ENCODE results near the gene CASZ1.

The CASZ1 gene

GRCh38 chr1:10685196-10685807 is 111.1 kb downstream of the CASZ1 start:
- no peak for DNase-seq (ENCODE audit: low spot score)
- Histone ChIP-seq H3K27ac (ENCODE audit: poor library complexity, severe bottlenecking) (no peak overlapping the region), H3K27me3 (ENCODE audit: insufficient read depth, poor library complexity, severe bottlenecking) (no peaks in the 10 kb centered on the region)

DNA sequence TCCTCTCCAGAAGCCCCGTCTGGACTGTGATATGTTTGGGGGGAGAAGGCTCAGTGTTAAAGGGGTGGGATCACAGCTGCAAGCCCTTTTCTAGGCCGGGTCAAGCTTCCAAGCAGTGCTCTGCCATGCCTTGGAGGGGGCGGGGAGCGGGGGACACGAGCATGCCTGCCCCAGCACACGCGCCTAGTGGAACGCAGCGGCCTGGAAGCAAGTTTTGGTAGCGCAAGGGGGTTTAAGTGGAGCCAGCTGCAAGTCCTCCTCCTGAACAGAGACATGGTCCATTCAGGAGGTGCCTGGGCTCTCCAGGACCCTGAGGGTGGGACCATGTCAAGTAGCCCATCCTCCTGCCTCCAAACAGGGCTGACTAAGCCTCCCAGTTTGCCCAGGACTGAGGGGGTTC is 112.2 kb downstream of the CASZ1 start:
- no peaks in the 10 kb centered on the region for H3K4me1 ChIP-seq (ENCODE audit: insufficient read depth, poor library complexity, severe bottlenecking)
- ATAC-seq (ENCODE audit: low read depth), result no peak
- no peaks in the 10 kb centered on the region for H3K36me3 ChIP-seq (ENCODE audit: low read depth)
- H3K9me3 ChIP-seq (ENCODE audit: severe bottlenecking), result no peaks in the 10 kb centered on the region
- H3K27ac ChIP-seq (ENCODE audit: poor library complexity, severe bottlenecking), result no peak overlapping the region
- no peak for TF ChIP-seq CTCF (IDR thresholded peaks at IDR 0.05; ENCODE audit: poor library complexity, severe bottlenecking)
- H3K27me3 ChIP-seq (ENCODE audit: insufficient read depth, poor library complexity, severe bottlenecking), result no peaks in the 10 kb centered on the region
- DNase-seq (ENCODE audit: low spot score), result no peak
- H3K4me3 ChIP-seq (ENCODE audit: severe bottlenecking), result no peak overlapping the region

More at GRCh38 chr1:10685196-10685807, 111.1 kb downstream of the CASZ1 start:
- Histone ChIP-seq H3K4me3 (ENCODE audit: severe bottlenecking) (no peak overlapping the region), H3K9me3 (ENCODE audit: severe bottlenecking) (no peaks in the 10 kb centered on the region), H3K4me1 (ENCODE audit: insufficient read depth, poor library complexity, severe bottlenecking) (no peaks in the 10 kb centered on the region), H3K36me3 (ENCODE audit: low read depth) (no peaks in the 10 kb centered on the region)
- ATAC-seq (ENCODE audit: low read depth), result no peak
- TF ChIP-seq CTCF (IDR thresholded peaks at IDR 0.05; ENCODE audit: poor library complexity, severe bottlenecking), result no peak

DNA sequence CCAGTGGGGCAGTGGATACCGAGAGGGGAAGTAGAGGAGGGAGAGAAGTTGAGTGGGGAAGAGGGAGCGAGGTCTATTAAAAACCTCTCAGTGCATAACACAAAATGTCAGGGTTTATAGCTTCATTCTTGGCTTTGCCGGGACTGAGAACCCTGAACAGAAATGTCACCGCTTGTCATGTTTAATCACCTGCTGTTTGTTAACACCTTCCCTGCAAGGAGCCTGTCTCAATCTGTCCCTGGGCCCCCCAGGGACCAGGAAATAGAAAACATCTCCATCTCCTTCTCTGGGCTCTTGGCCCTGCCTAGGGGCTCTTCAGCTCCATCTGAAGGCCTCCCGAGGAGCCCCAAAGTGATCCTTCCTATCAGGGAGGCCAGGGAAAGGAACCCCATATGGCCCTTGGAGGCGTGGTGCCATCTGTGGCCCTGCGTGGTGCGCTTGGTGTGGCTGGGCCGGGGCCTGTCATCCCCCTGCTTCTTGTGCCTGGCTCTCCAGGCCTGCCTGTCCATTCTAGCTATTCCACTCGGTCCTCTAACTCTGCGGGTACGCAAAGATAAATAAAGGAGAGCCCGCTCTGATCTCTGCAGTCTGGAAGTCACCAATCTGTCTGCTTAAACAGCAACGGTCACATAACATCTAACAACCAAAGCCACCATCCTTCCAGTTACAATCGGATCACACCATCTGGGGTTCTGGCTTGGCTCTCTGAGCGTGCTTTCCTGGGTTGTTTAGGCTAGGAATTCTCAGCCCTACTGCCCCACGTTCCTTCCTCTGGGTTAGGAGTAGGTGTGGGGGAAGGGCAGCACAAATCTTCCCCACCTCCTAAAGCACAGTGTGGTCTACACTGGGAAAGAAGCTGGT is 113.8 kb downstream of the CASZ1 start:
- no peak for DNase-seq (ENCODE audit: low spot score)
- TF ChIP-seq CTCF (IDR thresholded peaks at IDR 0.05; ENCODE audit: poor library complexity, severe bottlenecking), result no peak
- Histone ChIP-seq H3K4me3 (ENCODE audit: severe bottlenecking) (no peak overlapping the region), H3K4me1 (ENCODE audit: insufficient read depth, poor library complexity, severe bottlenecking) (no peaks in the 10 kb centered on the region), H3K9me3 (ENCODE audit: severe bottlenecking) (no peaks in the 10 kb centered on the region), H3K27me3 (ENCODE audit: insufficient read depth, poor library complexity, severe bottlenecking) (no peaks in the 10 kb centered on the region), H3K27ac (ENCODE audit: poor library complexity, severe bottlenecking) (no peak overlapping the region), H3K36me3 (ENCODE audit: low read depth) (no peaks in the 10 kb centered on the region)
- ATAC-seq (ENCODE audit: low read depth), result no peak

DNA sequence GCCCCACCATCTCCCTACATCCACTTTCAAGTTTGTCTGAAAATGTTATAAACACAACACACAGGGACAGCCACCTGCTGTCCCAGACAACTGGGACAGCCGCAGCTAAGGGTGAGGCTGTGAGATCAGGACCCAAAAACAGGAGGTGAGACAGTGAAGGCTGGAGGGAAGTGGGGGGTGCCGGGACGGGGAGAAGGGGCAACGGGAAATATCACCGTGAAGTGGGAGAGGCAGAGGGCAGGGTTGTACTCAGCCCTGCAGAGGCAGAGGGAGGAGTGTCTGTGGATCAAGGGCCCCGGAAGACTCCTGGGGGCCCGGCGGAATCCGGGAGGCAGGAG is 114.4 kb downstream of the CASZ1 start:
- no peaks in the 10 kb centered on the region for H3K4me1 ChIP-seq (ENCODE audit: insufficient read depth, poor library complexity, severe bottlenecking)
- no peaks in the 10 kb centered on the region for H3K36me3 ChIP-seq (ENCODE audit: low read depth)
- H3K27me3 ChIP-seq (ENCODE audit: insufficient read depth, poor library complexity, severe bottlenecking), result no peaks in the 10 kb centered on the region
- ATAC-seq (ENCODE audit: low read depth), result no peak
- no peaks in the 10 kb centered on the region for H3K9me3 ChIP-seq (ENCODE audit: severe bottlenecking)
- no peak for TF ChIP-seq CTCF (IDR thresholded peaks at IDR 0.05; ENCODE audit: poor library complexity, severe bottlenecking)
- no peak for DNase-seq (ENCODE audit: low spot score)
- no peak overlapping the region for H3K27ac ChIP-seq (ENCODE audit: poor library complexity, severe bottlenecking)
- H3K4me3 ChIP-seq (ENCODE audit: severe bottlenecking), result no peak overlapping the region
